Measurements from ENCODE around the gene ACVR1B.

ACVR1B gene

DNA sequence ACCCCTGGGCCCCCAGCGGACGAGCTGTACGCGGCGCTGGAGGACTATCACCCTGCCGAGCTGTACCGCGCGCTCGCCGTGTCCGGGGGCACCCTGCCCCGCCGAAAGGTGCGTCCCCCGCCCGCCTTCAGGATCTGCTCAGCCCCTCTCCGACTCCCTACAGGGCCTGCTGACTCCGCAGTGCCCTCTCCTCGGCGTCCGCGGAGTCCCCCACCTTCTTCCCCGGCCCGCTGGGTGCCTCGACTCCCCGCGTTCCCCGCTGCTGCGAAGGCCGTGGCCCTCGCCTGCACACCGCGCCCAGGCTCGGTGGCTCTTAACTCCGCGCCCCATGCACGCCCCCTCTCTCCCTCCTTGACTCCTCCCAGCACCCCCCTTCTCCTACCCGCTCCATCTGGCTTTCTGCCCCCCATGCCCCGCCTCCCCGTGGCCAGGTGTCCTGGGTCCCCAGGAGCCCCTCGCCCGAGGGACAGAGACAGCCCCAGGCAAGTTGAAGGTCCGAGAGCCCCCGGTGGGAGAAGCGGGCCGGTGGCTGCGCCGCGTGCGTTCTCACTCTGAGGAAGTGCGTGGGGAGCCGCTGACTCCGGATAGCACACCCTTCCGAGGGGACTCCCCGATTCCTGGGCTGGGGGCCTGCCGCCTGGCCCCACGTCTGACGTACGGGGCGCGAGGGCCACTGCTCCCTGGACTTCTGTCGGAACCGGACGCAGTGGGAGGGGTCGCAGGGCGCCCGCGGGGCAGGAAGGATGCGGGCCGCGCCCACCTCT, 55.8 kb downstream of the ACVR1B start:
- Histone ChIP-seq H3K27ac (ENCODE audit: low read depth, low read length) (peak overlapping the region; percentile 70), H3K36me3 (ENCODE audit: control insufficient read depth, insufficient read depth, low read length) (peaks cover 5% of the 10 kb centered on the region), H3K27me3 (ENCODE audit: control insufficient read depth, insufficient read depth, low read length) (peaks cover 13% of the 10 kb centered on the region), H3K4me3 (ENCODE audit: low read length) (peak overlapping the region; percentile 71), H3K9ac (ENCODE audit: low read length) (no peak overlapping the region), H3K4me1 (ENCODE audit: control insufficient read depth, insufficient read depth, low read length) (peaks cover 9% of the 10 kb centered on the region)

DNA sequence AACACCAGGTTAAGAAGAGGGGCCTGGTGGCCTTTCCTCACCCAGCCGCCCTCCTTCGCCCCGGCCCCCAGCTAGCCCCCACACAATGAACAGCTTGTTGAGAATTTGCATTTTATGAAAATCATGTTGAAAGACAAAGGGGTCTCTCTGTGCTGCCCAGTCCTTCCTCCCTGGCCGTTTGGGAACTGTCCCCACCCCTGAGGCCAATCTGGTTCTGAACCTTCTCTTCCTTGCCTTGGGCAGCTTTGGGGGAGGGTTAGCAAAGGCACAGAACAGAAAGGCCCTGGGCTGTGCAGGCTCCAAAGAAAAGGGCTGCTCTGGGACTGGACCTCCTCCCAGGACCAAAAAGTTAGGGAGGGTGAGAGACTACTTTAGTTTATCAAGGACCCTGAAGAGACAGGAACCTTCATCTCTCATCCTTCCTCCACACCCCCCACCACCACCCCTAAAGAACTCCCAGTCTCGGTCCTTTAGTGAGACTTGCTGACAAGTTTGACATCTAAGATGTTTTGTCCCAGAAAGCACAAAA, 56.5 kb downstream of the ACVR1B start:
- Histone ChIP-seq H3K36me3 (ENCODE audit: control insufficient read depth, insufficient read depth, low read length) (peaks cover 5% of the 10 kb centered on the region), H3K9ac (ENCODE audit: low read length) (no peak overlapping the region), H3K4me3 (ENCODE audit: low read length) (peak overlapping the region; percentile 71), H3K27me3 (ENCODE audit: control insufficient read depth, insufficient read depth, low read length) (peaks cover 13% of the 10 kb centered on the region), H3K4me1 (ENCODE audit: control insufficient read depth, insufficient read depth, low read length) (peaks cover 9% of the 10 kb centered on the region), H3K27ac (ENCODE audit: low read depth, low read length) (peak overlapping the region; percentile 70)

DNA sequence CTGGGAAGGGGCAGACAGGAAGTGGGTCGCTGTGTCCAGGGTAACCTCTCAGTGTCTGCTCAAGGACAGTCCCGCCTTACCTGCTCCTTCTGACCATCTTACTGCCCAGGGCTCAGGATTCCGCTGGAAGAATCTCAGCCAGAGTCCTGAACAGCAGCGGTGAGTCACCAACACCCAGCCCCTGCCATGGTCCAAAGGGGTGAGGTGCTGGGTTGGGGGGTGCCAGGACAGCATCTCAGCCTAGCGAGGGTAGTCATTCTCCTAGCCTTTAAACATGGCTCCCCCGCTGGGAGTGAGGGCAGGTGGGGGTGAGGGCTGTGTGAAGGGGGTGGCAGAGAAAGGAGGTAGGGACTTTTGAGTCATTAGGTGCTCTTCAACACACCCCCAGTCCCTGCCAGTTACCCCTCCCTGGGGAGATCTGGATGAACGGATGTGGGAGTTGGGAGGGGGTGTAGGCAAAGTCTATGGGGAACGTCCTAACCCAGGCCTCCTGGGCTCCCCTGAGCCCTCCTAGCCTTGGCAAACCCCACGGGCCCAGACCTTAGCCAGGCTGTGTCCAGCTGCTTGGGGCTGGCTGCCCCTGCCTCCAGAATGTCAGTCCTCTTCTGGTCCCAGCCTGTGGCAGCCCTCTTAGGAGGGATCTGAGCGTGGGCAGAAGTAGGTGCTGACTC, 57.7 kb downstream of the ACVR1B start:
- peak overlapping the region; percentile 31 for H3K4me3 ChIP-seq (ENCODE audit: low read length)
- peaks cover 9% of the 10 kb centered on the region for H3K4me1 ChIP-seq (ENCODE audit: control insufficient read depth, insufficient read depth, low read length)
- peaks cover 5% of the 10 kb centered on the region for H3K36me3 ChIP-seq (ENCODE audit: control insufficient read depth, insufficient read depth, low read length)
- peak overlapping the region; percentile 71 for H3K27ac ChIP-seq (ENCODE audit: low read depth, low read length)
- peaks cover 13% of the 10 kb centered on the region for H3K27me3 ChIP-seq (ENCODE audit: control insufficient read depth, insufficient read depth, low read length)
- no peak overlapping the region for H3K9ac ChIP-seq (ENCODE audit: low read length)

DNA sequence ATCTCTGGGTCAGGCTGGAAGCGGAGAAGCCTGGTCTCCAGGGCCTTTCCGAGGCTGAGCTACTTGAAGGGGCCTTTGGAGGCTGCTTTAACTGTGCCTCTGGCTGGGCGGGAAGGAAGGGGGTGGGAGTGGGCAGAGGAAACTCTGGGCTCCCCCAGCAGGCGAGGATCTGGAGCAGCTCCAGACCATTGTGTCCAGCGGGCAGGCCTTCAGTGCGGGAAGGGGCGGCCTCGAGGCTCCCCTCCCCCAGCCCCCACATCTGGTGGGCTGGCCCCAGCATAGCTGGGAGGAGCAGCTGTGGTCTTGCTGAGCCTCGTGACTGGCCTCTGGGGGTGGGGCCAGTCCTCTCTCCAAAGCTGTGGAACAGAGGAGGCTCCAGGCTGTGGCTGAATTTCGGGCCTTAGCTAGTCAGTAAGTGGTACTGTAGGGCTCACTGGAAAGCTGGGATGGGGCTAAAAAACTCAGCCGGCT, 58.7 kb downstream of the ACVR1B start:
- Histone ChIP-seq H3K36me3 (ENCODE audit: control insufficient read depth, insufficient read depth, low read length) (peaks cover 5% of the 10 kb centered on the region), H3K4me1 (ENCODE audit: control insufficient read depth, insufficient read depth, low read length) (peaks cover 9% of the 10 kb centered on the region), H3K4me3 (ENCODE audit: low read length) (peak overlapping the region; percentile 25), H3K9ac (ENCODE audit: low read length) (no peak overlapping the region), H3K27ac (ENCODE audit: low read depth, low read length) (peak overlapping the region; percentile 71), H3K27me3 (ENCODE audit: control insufficient read depth, insufficient read depth, low read length) (peaks cover 13% of the 10 kb centered on the region)

DNA sequence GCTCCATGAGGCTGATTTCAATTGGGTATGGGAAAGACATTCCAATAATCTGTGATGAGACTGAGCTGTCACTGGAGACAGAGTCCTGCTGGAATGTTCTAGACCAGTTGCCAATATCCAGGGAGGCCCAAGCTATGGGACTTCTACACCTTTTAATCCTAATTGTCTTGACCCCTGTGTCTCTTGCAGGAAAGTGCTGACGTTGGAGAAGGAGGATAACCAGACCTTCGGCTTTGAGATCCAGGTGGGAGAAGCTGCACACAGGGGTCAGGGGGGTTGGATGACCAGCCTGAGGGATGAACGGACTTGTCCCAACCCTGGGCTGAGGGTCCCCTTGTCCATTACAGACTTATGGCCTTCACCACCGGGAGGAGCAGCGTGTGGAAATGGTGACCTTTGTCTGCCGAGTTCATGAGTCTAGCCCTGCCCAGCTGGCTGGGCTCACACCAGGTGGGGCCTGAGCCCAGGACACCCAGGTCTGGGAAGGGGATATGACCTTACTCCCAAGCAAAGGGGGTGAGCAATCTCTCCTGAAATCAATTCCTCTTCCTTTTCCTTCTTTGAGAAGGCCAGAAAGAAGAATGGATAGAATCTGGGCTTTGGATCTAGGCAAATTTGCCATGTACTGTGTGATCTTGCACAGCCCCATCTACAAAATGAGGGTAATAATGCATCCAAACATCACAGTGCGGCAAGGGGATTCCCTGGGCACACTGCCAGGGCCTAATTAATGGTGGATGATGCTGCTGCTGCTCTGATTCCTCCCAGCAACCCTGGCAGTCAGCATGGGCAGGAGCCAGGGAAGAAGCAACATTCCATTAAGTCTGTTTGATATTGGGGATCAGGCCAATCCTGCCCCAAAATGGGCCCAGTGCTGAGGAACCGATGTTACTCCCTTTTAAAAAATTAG, 59.4 kb downstream of the ACVR1B start:
- H3K9ac ChIP-seq (ENCODE audit: low read length), result no peak overlapping the region
- H3K4me1 ChIP-seq (ENCODE audit: control insufficient read depth, insufficient read depth, low read length), result peaks cover 9% of the 10 kb centered on the region
- H3K27ac ChIP-seq (ENCODE audit: low read depth, low read length), result peak overlapping the region; percentile 71
- peaks cover 5% of the 10 kb centered on the region for H3K36me3 ChIP-seq (ENCODE audit: control insufficient read depth, insufficient read depth, low read length)
- H3K4me3 ChIP-seq (ENCODE audit: low read length), result peak overlapping the region; percentile 25
- H3K27me3 ChIP-seq (ENCODE audit: control insufficient read depth, insufficient read depth, low read length), result peaks cover 8% of the 10 kb centered on the region

DNA sequence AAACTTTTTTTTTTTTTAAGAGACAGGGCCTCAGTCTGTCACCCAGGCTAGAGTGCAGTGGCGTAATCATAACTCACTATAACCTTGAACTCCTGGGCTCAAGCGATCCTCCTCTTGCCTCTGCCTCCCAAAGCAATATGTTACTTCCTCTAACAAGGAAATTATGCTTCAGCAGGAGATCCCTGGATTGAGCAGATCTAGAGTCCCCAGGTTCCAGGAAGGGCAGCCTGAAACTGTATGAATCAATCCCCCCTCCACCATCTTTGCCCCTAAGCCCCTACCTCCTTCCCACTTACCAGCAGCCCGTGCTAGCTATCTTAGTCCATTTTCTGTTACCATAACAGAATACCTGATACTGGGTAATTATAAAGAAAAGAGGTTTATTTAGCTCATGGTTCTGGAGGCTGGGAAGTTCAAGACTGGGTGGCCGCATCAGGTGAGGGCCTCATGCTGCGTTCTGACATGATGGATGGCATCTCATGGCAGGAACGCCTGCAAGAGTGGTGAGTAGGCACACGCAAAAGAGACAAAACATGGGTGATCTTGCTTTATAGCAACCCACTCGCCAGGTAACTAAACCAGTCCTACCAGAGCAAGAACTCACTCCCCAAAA, 60.2 kb downstream of the ACVR1B start:
- Histone ChIP-seq H3K27ac (ENCODE audit: low read depth, low read length) (no peak overlapping the region), H3K36me3 (ENCODE audit: control insufficient read depth, insufficient read depth, low read length) (peaks cover 5% of the 10 kb centered on the region), H3K9ac (ENCODE audit: low read length) (no peak overlapping the region), H3K4me1 (ENCODE audit: control insufficient read depth, insufficient read depth, low read length) (peaks cover 9% of the 10 kb centered on the region), H3K27me3 (ENCODE audit: control insufficient read depth, insufficient read depth, low read length) (peaks cover 4% of the 10 kb centered on the region), H3K4me3 (ENCODE audit: low read length) (no peak overlapping the region)

DNA sequence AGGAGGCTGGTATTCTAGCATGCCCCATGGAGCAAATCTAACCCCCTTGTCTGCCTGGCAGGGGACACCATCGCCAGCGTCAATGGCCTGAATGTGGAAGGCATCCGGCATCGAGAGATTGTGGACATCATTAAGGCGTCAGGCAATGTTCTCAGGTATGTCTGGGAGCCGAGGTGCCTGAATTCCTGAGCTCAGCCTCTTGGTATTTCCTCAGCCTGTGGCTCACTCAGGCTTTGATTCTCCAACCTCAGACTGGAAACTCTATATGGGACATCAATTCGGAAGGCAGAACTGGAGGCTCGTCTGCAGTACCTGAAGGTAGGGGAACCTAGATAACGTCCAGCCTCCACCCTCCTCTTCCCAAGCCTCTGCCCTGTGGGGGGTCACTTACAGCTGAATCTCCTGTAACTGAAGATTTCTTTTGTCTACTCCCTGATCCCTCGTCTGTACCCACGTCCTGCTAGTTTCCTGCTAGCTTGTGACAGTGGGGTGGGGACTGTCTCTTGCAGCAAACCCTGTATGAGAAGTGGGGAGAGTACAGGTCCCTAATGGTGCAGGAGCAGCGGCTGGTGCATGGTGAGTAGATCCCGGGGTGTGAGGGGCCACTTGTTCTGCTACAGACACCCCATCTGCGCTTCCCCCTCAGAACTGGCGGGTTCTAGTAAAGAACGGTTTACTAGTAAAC, 62.3 kb downstream of the ACVR1B start:
- H3K27ac ChIP-seq (ENCODE audit: low read depth, low read length), result no peak overlapping the region
- H3K4me1 ChIP-seq (ENCODE audit: control insufficient read depth, insufficient read depth, low read length), result peaks cover 9% of the 10 kb centered on the region
- H3K9ac ChIP-seq (ENCODE audit: low read length), result no peak overlapping the region
- H3K4me3 ChIP-seq (ENCODE audit: low read length), result no peak overlapping the region
- H3K36me3 ChIP-seq (ENCODE audit: control insufficient read depth, insufficient read depth, low read length), result peaks cover 5% of the 10 kb centered on the region
- H3K27me3 ChIP-seq (ENCODE audit: control insufficient read depth, insufficient read depth, low read length), result no peaks in the 10 kb centered on the region

DNA sequence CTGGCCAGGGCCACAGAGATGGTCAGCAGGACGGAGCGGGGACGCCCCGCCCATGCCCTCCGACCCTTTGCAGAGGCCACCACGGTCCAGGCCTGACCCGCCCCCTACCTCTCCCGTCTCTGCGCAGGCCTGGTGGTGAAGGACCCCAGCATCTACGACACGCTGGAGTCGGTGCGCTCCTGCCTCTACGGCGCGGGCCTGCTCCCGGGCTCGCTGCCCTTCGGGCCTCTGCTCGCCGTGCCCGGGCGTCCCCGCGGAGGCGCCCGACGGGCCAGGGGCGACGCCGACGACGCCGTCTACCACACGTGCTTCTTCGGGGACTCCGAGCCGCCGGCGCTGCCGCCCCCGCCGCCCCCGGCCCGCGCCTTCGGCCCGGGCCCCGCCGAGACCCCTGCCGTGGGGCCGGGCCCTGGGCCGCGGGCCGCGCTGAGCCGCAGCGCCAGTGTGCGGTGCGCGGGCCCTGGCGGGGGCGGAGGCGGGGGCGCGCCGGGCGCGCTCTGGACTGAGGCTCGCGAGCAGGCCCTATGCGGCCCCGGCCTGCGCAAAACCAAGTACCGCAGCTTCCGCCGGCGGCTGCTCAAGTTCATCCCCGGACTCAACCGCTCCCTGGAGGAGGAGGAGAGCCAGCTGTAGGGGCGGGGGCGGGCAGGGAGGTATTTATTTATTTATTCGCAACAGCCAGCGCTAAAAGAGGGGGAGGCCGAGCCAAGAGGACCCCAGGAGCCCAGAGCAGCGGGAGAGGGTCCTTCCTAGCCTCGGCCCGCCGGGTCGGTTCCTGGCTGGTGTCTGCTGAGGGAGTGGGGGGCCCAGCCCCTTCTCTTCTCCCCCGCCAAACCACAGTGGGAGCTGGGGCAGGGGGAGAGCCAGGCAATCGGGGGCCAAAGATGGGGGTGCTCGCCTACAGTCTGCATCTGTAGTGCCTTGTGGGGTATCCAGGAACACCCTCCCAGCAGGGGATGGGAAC, 63.4 kb downstream of the ACVR1B start:
- no peak overlapping the region for H3K4me3 ChIP-seq (ENCODE audit: low read length)
- no peaks in the 10 kb centered on the region for H3K27me3 ChIP-seq (ENCODE audit: control insufficient read depth, insufficient read depth, low read length)
- no peak overlapping the region for H3K27ac ChIP-seq (ENCODE audit: low read depth, low read length)
- H3K36me3 ChIP-seq (ENCODE audit: control insufficient read depth, insufficient read depth, low read length), result peaks cover 5% of the 10 kb centered on the region
- peaks cover 9% of the 10 kb centered on the region for H3K4me1 ChIP-seq (ENCODE audit: control insufficient read depth, insufficient read depth, low read length)
- H3K9ac ChIP-seq (ENCODE audit: low read length), result no peak overlapping the region

DNA sequence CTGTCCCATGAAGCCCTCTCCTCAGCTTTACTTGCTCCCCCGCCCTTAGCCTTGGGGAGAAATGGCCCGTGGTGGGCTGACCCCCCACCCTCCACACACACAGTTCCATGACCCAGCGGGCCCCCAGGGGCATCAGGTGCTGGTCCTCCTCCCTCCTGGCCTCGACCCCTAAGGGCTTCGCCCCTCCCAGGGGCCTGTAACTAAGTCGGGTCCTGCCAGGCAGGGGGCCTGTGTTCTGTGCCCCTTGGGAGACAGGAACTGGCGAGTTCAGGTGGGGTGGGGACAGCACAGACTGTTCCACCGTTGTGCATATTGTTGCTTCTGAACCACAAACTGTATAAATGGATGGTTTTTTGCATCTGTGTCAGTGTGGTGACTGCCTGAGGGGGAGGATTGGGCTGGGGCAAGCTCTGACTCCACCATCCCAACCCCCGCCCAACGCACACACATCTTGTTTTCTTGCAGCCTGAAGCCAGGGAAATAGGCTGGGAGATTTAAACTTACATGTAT, 64.1 kb downstream of the ACVR1B start:
- H3K9ac ChIP-seq (ENCODE audit: low read length), result no peak overlapping the region
- no peak overlapping the region for H3K4me3 ChIP-seq (ENCODE audit: low read length)
- no peak overlapping the region for H3K27ac ChIP-seq (ENCODE audit: low read depth, low read length)
- H3K4me1 ChIP-seq (ENCODE audit: control insufficient read depth, insufficient read depth, low read length), result peaks cover 6% of the 10 kb centered on the region
- peaks cover 5% of the 10 kb centered on the region for H3K36me3 ChIP-seq (ENCODE audit: control insufficient read depth, insufficient read depth, low read length)
- no peaks in the 10 kb centered on the region for H3K27me3 ChIP-seq (ENCODE audit: control insufficient read depth, insufficient read depth, low read length)

DNA sequence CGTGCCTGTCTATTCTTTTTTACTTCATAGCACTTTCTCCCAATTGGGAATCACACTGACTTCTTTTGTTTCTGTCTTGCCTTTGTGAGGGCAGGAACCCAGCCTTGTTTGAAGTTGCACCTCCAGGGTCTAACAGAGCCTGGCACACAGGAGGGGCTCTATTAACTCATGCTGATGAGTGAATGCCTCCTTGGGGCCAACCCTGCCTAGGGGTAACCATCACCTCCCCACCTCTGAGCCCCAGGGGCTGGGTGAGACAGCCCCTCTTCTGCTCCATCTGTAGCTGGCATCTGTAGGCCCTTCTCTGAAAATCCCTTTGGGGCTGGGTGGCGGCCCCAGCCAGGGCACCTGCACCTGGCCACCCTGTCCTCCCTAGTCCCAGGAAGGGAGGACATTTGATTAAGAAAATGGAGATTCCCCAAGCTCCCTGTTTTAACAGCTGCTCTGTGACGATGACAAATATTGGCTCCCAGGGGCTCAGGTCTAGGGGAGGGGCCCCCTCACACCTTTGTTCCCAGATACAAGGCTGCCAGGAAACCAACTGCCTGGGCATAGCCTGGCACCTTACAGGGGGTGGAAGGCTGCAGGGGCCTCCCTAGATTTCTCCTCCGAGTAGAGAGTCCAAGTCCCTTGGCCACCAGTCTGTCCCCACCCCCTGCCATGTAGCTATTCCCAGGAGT, 67.1 kb downstream of the ACVR1B start:
- Histone ChIP-seq H3K4me1 (ENCODE audit: control insufficient read depth, insufficient read depth, low read length) (no peaks in the 10 kb centered on the region), H3K27ac (ENCODE audit: low read depth, low read length) (no peak overlapping the region), H3K27me3 (ENCODE audit: control insufficient read depth, insufficient read depth, low read length) (no peaks in the 10 kb centered on the region), H3K4me3 (ENCODE audit: low read length) (no peak overlapping the region), H3K9ac (ENCODE audit: low read length) (no peak overlapping the region), H3K36me3 (ENCODE audit: control insufficient read depth, insufficient read depth, low read length) (no peaks in the 10 kb centered on the region)
